Measurements from ENCODE around the gene MBOAT7.
A peak's percentile ranks its signal among the peaks of the same experiment; 100 is the strongest.

The MBOAT7 gene

DNA sequence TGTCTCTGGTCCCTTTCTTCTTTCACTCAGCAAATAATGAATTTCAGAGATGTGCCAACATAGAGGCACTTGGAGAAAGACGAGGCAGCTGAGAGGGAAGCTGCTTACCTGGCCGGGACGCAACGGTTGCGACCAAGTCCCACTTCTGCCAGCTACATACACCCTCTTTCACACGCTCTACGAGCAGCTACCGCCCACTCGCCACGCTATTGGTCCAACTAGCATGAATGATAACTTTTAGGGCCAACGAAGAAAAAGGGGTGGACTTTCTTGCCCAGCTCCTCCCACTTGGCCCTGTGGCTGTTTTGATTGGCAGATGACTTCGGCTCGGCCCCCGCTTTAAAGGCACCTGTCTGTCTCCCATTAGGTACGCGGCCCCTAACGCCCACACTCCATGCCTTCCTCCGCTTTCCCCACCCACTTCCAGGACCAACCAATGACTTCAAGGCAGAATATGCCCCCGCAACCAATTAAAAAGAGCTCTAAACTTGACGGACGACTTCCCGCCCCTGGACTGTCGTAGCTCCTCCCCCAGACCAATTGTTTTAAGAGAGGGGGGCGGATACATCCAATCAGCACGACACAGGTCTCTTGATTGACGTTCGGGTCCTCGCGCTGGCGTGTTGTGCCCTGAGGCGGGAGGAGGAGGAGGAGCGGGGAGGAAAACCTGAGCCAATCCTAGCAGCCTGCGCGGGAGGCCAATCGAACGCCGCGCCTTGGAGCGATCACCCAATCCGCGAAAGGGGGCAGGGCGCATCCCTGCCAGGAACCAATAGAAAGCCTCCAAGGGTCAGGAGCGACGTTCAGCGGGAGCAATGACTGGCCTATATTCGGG, 52.3 kb downstream of the MBOAT7 start:
- DNase-seq: peak; percentile 100

DNA sequence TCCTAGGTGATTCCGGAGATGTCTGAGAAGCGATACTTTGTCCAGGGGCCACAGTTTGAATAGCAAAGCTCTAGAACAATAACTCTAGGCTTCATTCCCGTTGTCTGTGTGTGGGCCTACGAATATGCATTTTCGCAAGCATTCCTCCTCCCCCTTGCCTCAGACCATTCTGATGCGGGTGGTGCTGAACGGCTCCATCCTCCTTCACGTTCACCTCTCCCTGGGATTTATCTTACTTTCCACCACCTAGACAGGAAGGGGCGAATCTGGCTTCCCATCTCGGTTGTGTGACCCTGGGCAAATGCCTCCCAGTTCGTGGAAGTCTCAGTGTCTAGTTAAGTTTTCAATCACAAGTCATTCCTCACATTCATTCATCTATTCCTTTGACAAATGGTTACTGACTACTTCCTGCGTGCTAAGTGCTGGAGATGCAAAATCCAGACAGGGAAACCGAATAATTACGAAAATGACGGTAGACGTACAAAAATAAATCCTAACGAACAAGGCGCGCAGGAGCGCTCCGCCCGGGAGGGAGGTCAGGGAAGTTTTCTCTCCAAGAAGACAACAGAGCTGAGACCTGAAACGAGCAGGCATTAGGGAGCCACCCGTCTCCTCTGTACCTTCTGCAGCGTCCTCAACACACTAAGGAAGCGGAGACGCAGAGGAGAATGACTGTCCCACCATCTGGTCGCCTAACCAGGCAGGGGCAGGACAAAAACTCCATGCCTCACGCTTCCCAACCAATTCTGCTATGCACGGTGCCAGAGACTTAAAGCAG, 53.1 kb downstream of the MBOAT7 start:
- no peak for DNase-seq

- no peak for DNase-seq
Observed at GRCh38 chr19:54133957-54134590, 55.3 kb downstream of the MBOAT7 start.

DNA sequence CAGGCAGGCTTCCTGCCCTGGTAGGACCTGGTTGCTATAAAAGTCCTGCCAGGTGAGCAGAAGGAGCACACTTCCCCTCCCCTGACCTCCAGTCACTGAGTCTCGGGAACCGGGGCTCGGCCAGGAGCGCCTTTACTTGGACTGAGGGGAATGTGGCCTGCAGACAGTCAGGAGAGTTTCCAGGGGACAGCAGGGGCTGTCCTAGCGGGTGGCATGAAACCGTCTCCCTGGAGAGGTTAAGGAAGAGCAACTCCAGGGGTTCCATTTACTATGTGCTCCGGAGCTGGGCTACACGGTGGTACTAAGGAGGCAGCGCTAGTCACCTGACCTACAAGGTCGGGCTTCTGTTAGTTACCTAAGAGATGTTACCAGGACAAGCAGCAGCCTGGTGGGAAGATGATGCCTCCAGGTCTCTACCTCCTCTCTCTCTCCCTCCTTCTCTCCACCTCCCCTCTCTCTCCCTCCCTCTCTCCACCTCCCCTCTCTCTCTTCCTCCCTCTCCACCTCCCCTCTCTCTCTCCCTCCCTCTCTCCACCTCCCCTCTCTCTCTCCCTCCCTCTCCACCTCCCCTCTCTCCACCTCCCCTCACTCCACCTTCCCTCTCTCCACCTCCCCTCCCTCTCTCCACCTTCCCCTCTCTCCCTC, 55.9 kb downstream of the MBOAT7 start:
- peak; percentile 93 for DNase-seq

- DNase-seq: no peak
Observed at GRCh38 chr19:54129617-54129996, 59.8 kb downstream of the MBOAT7 start.

DNA sequence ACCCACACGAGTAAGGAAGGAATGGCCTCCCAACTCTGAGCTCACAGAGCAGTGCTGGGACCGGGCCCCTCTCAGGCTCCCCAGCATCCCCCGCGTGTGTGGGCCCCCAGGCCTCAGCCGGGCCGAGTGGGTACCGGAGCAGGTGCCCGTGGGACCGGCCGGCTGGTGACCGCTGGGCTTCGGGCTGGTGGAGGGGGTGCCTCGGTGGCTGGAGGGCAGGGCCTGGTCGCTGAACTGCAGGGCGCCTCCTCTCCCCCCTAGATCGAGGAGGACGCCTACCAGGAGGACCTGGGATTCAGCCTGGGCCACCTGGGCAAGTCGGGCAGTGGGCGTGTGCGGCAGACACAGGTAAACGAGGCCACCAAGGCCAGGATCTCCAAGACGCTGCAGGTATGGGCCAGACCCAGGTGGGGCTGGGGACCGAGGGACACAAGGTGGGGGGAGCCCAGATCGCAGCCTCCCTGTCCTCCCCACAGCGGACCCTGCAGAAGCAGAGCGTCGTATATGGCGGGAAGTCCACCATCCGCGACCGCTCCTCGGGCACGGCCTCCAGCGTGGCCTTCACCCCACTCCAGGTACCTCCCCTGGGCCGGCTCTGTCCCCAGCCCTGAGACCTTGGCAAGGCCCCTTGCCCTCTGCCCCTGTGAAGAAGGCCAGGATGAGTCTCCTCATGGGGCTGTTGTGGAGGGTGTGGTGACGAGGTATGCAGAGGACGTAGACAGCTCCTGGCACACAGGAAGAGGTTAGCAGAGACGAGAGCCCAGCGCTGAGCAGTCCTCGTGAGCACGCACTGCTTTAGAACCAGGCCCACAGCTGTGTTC, 60.4 kb downstream of the MBOAT7 start:
- no peak for DNase-seq

DNA sequence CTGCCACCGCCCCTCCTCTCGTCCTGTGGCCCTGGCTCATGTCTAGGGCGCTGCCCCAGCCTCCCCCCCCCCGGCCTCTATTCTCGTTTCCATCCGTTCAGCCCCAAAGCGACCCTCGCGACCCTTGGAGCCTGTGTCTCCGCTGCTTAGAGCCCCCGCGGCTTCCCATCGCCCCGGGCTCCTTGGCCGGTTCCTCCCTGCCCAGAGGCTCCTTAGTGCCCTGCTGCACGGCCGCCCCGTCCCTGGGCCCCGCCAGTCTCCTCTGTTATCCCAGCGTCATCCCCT, 61.0 kb downstream of the MBOAT7 start:
- no peak for DNase-seq

GRCh38 chr19:54127688-54128440, 61.5 kb downstream of the MBOAT7 start:
- DNase-seq: no peak

- DNase-seq: no peak
Observed at GRCh38 chr19:54125713-54126112, 63.7 kb downstream of the MBOAT7 start.

- no peak for DNase-seq
Observed at GRCh38 chr19:54124393-54124792, 65.0 kb downstream of the MBOAT7 start.

DNA sequence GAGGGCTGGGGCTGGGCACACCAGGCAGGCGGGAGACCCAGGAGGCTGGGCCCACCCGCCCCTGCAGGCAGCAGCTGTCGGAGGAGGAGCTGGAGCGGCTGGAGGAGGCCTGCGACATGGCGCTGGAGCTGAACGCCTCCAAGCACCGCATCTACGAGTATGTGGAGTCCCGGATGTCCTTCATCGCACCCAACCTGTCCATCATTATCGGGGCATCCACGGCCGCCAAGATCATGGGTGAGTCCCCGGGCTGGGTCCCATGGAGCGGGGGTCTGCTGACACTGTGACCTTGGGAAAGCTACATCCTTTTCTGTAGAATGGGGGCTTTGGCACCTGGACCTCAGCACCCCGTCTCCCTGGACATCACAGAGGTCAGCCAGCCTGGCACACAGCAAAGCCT, 65.7 kb downstream of the MBOAT7 start:
- no peak for DNase-seq

All from OCI-M1 (cell line).